Bronchial epithelial cell (primary cell): ENCODE data around the gene MT1E. TPM values are rescaled to one million over a fixed set of nuclear protein-coding genes. Genes with fewer than 3 reads are reported as not detected.
A peak's percentile ranks its signal among the peaks of the same experiment; 100 is the strongest.
"Not testable (repeated sequence)": the region's sequence is repeated elsewhere in the genome, so short reads cannot be mapped to it uniquely, and the experiment has no call there.

Source experiments
- DNase-seq: peaks from one replicate; pipeline ENCODE4 v3.0.0-alpha.2; 2010; ENCODE audit warnings: low read depth
- FAIRE-seq: peaks from 2 replicates; lab custom pipeline; 2011; peaks lifted over from hg19 to GRCh38; lab: Jason Lieb, UNC
- H3K27me3 ChIP-seq: 2 replicates; pipeline ENCODE4 v1.5.1; 2011; ENCODE audit warnings: low read length; ENCODE audit not compliant: control insufficient read depth, insufficient read depth
- H3K36me3 ChIP-seq: 2 replicates; pipeline ENCODE4 v1.5.1; 2011; ENCODE audit warnings: low read length; ENCODE audit not compliant: control insufficient read depth, insufficient read depth
- H3K4me3 ChIP-seq: 2 replicates; pipeline ENCODE4 v1.5.1; 2011; ENCODE audit warnings: mild to moderate bottlenecking, low read depth, low read length, control low read depth
- total RNA-seq: library from RNA; depleted of rRNA; stranded (reverse); fragments of >200 nt; gene quantifications from 2 replicates; pipeline ENCODE4 v1.2.1, GENCODE V29; 2014
- TF ChIP-seq, protein P1 (sequence below): IDR thresholded peaks from 2 replicates; pipeline ENCODE4 v1.5.1; 2011; ENCODE audit warnings: mild to moderate bottlenecking, moderate library complexity, low read length, control low read depth, inconsistent platforms; ENCODE audit not compliant: insufficient read depth, severe bottlenecking

Gene MT1E
- total RNA-seq, 1 donor from 2014 or later: 60.8 TPM

DNA sequence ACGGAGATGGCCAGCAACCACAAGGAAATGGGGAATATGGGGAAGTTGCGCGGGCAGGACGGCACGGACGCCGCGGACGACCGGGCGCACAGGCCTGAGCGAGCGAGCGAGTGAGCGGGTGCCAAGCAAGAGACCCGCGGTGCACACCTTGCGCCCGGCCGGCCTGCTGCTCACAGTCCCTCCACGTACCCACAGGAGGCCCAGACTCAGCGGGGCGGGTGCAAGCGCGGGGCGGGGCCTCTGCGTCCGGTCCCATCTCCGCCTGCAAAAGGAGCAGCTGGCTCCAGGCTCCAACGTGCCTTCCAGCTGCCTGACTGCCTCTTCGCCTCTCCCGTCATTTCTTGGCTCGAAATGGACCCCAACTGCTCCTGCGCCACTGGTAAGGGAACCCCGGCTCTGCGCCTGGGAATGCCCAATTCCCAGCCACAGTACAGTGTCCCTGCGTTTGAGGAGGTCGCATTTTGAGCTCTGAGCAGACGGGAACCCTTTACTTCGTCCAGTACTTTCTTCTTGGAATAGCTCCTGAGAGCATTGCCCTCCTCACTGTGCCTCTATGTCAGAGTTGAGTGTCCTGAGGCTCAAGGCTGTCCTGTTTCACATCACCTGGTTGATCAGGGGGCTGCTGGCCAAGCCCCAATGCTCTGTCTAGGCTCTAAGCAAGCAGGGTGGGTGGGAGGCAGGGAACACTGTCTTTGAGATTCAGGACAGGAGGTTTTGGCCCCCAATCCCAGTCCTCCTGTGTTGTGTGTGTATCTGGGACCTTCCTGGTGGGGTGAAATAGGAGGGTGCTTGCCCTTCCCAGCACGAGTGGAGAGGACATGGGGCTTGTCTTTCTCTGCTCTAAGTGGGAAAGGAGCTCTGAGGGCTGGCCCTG lies 8.1 kb upstream of the MT1E start:
- Histone ChIP-seq H3K36me3 (no peaks in the 10 kb centered on the region), H3K4me3 (peak overlapping the region; percentile 32), H3K27me3 (no peaks in the 10 kb centered on the region)
- TF ChIP-seq, protein P1, sequence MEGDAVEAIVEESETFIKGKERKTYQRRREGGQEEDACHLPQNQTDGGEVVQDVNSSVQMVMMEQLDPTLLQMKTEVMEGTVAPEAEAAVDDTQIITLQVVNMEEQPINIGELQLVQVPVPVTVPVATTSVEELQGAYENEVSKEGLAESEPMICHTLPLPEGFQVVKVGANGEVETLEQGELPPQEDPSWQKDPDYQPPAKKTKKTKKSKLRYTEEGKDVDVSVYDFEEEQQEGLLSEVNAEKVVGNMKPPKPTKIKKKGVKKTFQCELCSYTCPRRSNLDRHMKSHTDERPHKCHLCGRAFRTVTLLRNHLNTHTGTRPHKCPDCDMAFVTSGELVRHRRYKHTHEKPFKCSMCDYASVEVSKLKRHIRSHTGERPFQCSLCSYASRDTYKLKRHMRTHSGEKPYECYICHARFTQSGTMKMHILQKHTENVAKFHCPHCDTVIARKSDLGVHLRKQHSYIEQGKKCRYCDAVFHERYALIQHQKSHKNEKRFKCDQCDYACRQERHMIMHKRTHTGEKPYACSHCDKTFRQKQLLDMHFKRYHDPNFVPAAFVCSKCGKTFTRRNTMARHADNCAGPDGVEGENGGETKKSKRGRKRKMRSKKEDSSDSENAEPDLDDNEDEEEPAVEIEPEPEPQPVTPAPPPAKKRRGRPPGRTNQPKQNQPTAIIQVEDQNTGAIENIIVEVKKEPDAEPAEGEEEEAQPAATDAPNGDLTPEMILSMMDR: no peak
- DNase-seq (peak; percentile 56), FAIRE-seq (no peak)

DNA sequence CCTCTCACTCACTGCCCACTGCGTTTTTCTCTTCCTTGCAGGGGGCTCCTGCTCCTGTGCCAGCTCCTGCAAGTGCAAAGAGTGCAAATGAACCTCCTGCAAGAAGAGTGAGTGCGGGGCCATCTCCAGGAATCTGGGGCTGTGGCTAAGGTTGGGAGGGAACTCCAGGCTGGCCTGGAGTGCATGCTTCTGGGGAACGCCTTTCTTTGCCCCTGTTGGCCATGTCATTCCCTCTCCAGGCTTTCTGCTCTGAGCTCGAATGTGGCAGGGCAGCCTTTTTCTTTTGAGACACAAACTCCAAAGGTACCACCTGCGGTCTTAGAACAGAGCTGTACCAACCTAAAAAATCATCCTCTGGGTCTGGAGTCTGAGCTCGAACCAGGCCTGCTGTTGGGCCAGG lies 7.4 kb upstream of the MT1E start:
- DNase-seq (no peak), FAIRE-seq (no peak)
- TF ChIP-seq, protein P1: no peak
- H3K4me3 ChIP-seq: no peak overlapping the region
- no peaks in the 10 kb centered on the region for H3K27me3 ChIP-seq
- no peaks in the 10 kb centered on the region for H3K36me3 ChIP-seq

DNA sequence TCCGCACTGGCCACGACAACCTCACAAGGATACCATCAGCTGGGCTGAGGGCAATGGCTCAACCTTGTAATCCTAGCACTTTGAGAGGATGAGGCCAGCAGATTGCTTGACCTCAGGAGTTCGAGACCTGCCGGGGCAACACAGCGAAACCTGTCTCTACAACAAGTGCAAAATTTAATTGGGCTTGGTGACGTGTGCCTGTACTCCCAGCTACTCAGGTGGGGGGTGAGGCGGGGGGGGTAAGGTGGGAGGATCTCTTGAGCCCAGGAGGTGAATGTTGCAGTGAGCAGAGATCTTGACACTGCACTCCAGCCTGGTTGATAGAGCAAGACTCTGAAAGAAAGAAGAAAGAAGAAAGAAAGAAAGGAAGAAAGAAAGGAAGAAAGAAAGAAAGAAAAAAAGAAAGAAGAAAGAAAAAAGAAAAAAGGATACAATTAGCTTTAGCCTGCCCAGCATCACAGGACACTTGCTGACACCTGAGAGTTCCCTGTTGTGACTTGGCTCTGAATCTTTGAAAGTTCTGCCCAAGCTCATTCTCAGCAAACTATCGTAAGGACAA lies 5.2 kb upstream of the MT1E start:
- TF ChIP-seq, protein P1: no peak
- Histone ChIP-seq H3K4me3 (no peak overlapping the region), H3K36me3 (no peaks in the 10 kb centered on the region), H3K27me3 (no peaks in the 10 kb centered on the region)
- no peak for FAIRE-seq
- DNase-seq: no peak

DNA sequence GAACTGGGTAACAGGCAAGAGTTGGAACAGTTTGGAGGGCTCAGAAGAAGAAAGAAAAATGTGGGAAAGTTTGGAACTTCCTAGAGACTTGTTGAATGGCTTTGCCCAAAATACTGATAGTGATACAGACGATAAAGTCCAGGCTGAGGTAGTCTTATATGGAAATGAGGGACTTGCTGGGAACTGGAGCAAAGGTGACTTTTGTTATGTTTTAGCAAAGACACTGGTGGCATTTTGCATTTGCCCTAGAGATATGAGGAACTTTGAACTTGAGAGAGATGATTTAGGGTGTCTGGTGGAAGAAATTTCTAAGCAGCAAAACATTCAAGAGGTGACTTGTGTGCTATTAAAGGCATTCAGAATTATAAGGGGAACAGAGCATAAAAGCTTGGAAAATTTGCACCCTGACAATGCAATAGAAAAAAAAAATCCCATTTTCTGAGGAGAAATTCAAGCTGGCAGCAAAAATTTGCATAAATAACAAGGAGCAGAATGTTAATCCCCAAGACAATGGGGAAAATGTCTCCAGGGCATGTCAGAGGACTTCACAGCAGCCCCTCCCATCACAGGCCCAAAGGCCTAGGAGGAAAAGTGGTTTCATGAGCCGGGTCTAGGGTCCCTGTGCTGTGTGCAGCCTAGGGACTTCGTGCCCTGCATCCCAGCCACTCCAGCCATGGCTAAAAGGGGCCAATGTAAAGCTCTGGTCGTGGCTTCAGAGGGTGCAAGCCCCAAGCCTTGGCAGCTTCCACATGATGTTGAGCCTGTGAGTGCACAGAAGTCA lies 3.7 kb upstream of the MT1E start:
- not testable (repeated sequence) for FAIRE-seq, H3K27me3 ChIP-seq, DNase-seq, H3K36me3 ChIP-seq, H3K4me3 ChIP-seq

DNA sequence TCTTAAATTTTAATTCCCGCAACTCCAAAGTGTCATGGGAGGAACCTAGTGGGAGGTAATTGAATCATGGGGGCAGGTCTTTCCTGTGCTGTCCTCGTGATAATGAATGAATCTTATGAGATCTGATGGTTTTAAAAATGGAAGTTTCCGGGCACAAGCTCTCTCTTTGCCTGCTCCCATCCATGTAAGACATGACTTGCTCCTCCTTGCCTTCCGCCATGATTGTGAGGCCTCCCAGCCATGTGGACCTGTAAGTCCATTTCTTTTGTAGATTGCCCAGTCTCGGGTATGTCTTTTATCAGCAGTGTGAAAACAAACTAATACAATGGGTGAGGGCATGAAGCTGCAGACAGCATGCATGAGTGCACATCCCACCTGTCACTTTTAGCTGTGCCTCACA lies 2.4 kb upstream of the MT1E start:
- FAIRE-seq, H3K27me3 ChIP-seq, H3K4me3 ChIP-seq, H3K36me3 ChIP-seq, DNase-seq: not testable (repeated sequence)

DNA sequence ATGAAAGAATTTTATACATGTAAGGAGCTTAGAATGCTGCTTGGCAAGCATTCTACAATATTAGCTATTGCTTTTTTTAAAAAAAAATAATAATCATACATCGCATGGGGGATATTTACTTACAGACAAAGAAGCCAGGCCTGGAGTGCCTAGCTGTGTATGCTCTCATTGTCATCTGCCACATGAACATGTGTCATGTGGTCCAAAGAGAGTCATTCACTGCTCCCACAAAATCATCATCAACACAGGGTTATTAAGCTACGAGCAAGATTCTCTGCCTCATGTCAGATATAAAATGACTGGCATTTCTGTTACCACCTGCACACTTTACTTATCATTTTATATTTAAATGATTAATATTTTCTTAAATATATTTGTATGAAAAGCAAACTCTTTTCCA lies 1.9 kb upstream of the MT1E start:
- FAIRE-seq: no peak
- no peak overlapping the region for H3K4me3 ChIP-seq

More for the DNA sequence above, 1.9 kb upstream of the MT1E start:
- Histone ChIP-seq H3K27me3 (no peaks in the 10 kb centered on the region), H3K36me3 (no peaks in the 10 kb centered on the region)
- TF ChIP-seq, protein P1: no peak
- DNase-seq: no peak
